Dermis microvascular lymphatic vessel endothelial cell (primary cell): ENCODE data around the gene C2orf49. TPM values are rescaled to one million over a fixed set of nuclear protein-coding genes. Genes with fewer than 3 reads are reported as not detected.
A peak's percentile ranks its signal among the peaks of the same experiment; 100 is the strongest.

Experiments
- DNase-seq, 2 donors: peaks; one replicate each; pipeline versions ENCODE4 v3.0.0 to v3.0.0-alpha.2; 2010; ENCODE audit warnings: low read depth in 2 of 2
- total RNA-seq: library from RNA; depleted of rRNA; stranded (reverse); fragments of >200 nt; gene quantifications from 2 replicates; pipeline ENCODE4 v1.2.1, GENCODE V29; 2014

Gene C2orf49
- total RNA-seq, 1 donor from 2014 or later: 10.3 TPM

- DNase-seq: no peak
Observed at GRCh38 chr2:105361102-105361889, 24.0 kb downstream of the C2orf49 start.

GRCh38 chr2:105362862-105363591, 25.7 kb downstream of the C2orf49 start:
- DNase-seq: no peak

DNA sequence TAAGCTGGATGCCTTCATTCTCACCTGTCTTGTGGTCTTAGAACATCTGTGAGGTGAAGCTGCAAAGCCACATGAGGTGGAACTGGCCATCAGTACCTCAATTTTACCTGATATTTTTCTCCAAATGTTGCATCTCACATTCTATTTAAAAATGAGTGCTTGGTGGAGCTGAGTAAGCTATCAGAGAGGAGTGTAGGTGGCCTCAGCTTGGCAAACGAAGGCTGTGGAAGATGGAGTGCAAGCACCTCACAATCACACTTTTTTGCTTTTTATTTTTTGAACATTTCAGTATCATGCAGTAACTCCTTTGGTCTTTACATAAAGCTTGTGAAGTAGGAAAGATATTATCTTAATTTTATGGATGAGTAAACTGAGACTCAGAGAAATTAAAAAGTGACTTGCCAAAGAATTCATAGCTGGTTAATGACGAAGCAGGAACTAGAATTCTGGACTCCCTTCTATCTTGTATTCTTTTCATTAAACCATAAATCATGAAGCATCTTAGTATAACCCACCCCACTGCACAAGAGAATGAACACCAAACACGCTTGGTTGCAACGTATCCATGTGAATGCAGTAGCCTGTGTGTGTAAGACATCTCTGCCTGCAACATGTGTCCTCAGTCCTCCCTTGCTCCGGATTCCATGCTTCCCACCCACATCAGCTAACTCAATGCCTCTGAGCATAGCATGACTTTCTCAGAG, 27.2 kb downstream of the C2orf49 start:
- DNase-seq: no peak

- DNase-seq: no peak
Observed at GRCh38 chr2:105365206-105365605, 27.9 kb downstream of the C2orf49 start.

GRCh38 chr2:105368759-105369408, 31.5 kb downstream of the C2orf49 start:
- no peak for DNase-seq

DNA sequence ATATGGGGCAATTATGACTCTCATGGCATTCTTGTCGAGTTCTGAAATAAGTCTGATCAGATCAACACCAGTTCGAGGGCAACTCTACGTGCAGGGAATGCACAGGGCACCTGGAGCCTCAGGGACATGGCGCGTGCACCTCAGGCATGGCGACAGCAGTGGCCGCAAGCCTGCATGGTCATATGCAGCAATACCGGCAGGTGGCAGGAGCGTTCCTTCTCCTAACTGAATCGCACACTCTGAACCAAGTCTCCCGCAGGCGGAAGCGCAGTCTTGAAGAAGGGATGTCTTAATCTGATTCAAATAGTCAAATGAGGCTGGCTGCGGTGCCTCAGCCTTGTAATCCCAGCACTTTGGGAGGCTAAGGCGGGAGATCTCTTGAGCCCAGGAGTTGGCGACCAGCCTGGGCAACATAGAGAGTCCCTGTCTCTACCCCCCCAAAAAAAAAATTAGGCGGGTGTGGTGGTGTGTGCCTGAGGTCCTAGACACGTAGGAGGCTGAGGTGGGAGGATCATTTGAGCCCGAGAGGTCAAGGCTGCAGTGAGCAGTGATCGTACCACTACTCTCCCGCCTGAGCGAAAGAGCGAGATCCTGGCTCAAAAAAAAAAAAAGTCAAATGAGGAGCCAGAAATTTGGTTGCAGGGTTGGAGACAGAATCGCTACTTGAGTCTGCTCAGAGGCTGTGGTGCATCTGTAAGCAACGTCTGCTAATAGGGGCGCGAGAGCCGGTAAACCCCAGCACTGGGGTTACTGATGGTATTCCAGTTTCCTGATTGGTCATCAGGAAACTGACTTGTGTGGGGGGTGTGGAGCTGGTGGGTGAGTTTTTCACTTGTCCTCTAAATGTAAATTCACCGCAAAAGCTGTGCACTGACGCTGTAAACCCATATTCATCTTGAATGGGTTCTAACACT, 32.7 kb downstream of the C2orf49 start:
- peak; percentile 48 to 83 for DNase-seq

GRCh38 chr2:105371156-105371555, 33.8 kb downstream of the C2orf49 start:
- DNase-seq: no peak

GRCh38 chr2:105371810-105372209, 34.5 kb downstream of the C2orf49 start:
- no peak for DNase-seq

DNA sequence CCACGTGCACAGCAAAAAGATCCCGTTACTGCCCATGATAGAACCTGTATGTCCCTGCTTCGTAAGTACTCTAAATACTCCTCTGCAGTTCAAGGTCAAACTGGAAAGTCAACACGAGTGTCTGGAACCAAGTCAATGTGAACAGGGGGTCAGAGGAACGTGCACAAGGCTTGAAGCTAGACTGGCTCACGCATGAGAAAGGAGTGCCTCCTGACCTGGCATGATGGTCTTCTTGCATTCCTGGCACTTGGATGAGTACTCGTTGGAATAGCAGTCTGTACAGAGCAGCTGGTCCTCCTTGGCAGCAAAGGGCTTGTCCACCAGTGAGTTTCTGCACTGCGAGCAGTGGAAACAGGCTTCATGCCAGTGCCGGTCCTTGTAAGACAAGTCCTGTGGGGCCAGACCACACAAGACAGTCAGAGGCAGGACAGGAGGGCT, 36.0 kb downstream of the C2orf49 start:
- no peak for DNase-seq

DNA sequence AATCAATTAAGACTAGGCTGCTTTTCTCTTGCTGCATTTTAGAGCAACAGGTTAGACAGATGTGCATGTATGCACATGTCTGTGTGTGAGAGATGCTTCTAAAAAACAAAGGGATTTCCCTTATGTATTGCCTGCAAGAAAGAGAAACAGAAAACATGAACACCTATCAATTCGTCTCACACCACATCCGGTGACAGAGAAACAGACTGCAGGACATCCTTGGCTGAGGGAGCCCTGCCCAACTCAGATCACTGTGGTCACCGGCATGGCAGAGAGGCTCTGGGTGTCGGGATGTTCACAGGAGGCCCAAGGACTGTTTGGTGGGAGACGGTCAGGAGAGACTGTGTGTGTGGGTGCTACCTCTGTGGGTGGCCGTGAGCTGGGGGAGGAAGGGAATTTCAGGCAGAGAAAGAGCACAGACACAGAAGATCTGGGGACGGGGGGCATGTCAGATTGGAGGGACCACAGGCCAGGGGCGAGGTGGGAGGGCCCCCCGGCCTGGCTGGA, 36.6 kb downstream of the C2orf49 start:
- DNase-seq: no peak

GRCh38 chr2:105375001-105375561, 37.7 kb downstream of the C2orf49 start:
- no peak for DNase-seq

GRCh38 chr2:105376010-105376409, 38.7 kb downstream of the C2orf49 start:
- no peak for DNase-seq

GRCh38 chr2:105376789-105377240, 39.5 kb downstream of the C2orf49 start:
- DNase-seq: peak in 1 of 2 donors; percentile 88

DNA sequence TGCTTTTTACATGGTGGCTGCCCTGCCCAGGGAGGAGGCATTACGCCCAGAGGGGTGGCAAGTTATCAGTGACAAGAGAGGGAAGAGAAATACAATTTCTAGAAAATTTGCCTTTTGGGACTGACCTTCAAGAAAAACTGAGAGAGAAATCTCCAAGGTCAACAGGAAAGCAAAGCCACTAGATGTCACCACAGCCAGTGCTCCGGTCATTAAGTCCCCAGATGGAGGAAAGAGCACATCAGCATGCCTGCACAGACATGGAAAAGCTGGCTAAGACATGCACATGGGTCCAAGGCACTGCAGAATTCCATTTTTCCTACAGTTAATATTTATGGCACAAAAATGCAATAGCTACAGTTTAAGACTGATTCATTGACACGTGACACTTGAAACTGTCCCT, 40.5 kb downstream of the C2orf49 start:
- no peak for DNase-seq

GRCh38 chr2:105378276-105378840, 41.0 kb downstream of the C2orf49 start:
- no peak for DNase-seq

- no peak for DNase-seq
Observed at GRCh38 chr2:105378921-105379383, 41.6 kb downstream of the C2orf49 start.

- DNase-seq: peak in 1 of 2 donors; percentile 59
Observed at GRCh38 chr2:105379741-105380186, 42.4 kb downstream of the C2orf49 start.

DNA sequence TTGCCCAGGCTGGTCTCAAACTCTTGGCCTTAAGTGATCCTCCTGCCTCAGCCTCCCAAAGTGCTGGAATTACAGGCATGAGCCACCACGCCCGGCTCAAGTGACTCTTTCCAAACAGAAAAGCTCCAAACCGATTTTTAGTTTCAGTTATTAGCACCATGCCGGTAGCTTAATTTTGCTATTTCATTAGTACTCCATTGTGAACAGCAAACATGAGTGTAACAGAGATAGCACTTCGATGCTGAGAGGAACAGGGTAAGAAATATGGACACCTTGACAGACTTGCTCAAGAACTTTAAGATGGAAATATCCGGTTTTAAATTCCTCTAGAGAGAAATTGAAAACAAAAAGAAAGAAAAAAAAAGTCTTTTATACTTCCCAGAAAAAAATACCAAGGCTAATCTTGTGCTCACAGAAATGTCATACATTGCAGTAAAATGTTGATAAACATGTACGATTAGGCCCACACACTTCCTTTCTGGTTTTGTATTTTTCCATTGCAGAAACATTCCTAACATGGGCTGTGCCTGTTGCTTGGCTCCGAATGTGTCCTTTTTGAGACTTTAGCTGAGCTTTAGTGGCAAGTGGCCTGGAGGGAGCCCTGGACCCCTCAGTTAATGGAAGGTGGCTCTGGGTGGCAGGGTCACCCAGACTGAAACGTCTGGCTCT, 43.2 kb downstream of the C2orf49 start:
- DNase-seq: peak; percentile 74 to 80
